HepG2 (cell line): Measurements from ENCODE around the gene RAE1. TPM values are rescaled to one million over a fixed set of nuclear protein-coding genes. Genes with fewer than 3 reads are reported as not detected.

ENCODE experiments used
- ATAC-seq: fragments of 200-7000 bp; cut with Tn5 transposase; 3 replicates; pipeline ENCODE4 v1.9.1; 2020; ENCODE audit warnings: mild to moderate bottlenecking, moderate library complexity
- BruUV-seq: library from RNA; stranded (reverse); fragments of 400-500 nt; replicated peaks from 2 replicates; lab custom pipeline; 2021; lab: Mats Ljungman, UMichigan
- CTCF ChIA-PET: fragments of 300-600 bp; formaldehyde crosslinking; extraction: SDS; loops from one replicate; lab custom pipeline; 2021; ENCODE audit warnings: low total read pairs, inconsistent platforms, low intra/inter-chr PET ratio; lab: Yijun Ruan, JAX
- POLR2A ChIA-PET: fragments of 350-600 bp; sonication (Branson Sonifier 250); formaldehyde crosslinking; loops from one replicate; lab custom pipeline; 2020; ENCODE audit warnings: antibody characterized with exemption, inconsistent platforms; lab: Yijun Ruan, JAX
- DNase-seq: peaks from one replicate; pipeline ENCODE4 v3.0.0-alpha.2; 2015; ENCODE audit warnings: low spot score
- FAIRE-seq: peaks from 3 replicates; lab custom pipeline; 2011; peaks lifted over from hg19 to GRCh38; lab: Jason Lieb, UNC
- H2AFZ ChIP-seq: one replicate; pipeline ENCODE4 v1.6.1; 2011; ENCODE audit warnings: low read length, inconsistent platforms
- H3K27ac ChIP-seq: fragments of 300-600 bp; 3 replicates; pipeline ENCODE4 v1.8.0; 2011; ENCODE audit warnings: mixed run types, mild to moderate bottlenecking, mixed read lengths, low read length, inconsistent platforms; ENCODE audit not compliant: insufficient read depth; ENCODE audit errors: extremely low read length
- H3K27me3 ChIP-seq, 2 experiments: fragments of 200-600 bp in 1 of 2; 2 replicates in 1 of 2; 3 replicates in 1 of 2; pipeline versions ENCODE4 v1.6.0 to v1.8.0; 2011; ENCODE audit warnings: low read length in 2 of 2, mild to moderate bottlenecking in 2 of 2, moderate library complexity in 2 of 2, inconsistent platforms in 1 of 2; ENCODE audit not compliant: insufficient read depth in 2 of 2, control insufficient read depth in 1 of 2
- H3K36me3 ChIP-seq, 2 experiments: fragments of 200-600 bp in 1 of 2; replicated peaks in 1 of 2; 2 replicates in 1 of 2; 3 replicates in 1 of 2; pipeline versions ENCODE4 v1.5.1 to v1.8.0; 2011; ENCODE audit warnings: low read length in 2 of 2, inconsistent platforms in 1 of 2; ENCODE audit not compliant: insufficient read depth in 2 of 2, control insufficient read depth in 1 of 2
- H3K4me1 ChIP-seq: 2 replicates; pipeline ENCODE4 v1.5.1; 2012; ENCODE audit warnings: low read length, inconsistent platforms; ENCODE audit not compliant: insufficient read depth
- H3K4me2 ChIP-seq: 2 replicates; pipeline ENCODE4 v1.6.0; 2011; ENCODE audit warnings: low read depth, low read length, inconsistent platforms
- H3K4me3 ChIP-seq, 3 experiments: fragments of 200-600 bp in 1 of 3; sonication (generic), shearing (Covaris generic) in 1 of 3; replicated peaks in 1 of 3; 2 replicates each; pipeline ENCODE4 v1.5.1; 2011 to 2016; ENCODE audit warnings: low read length in 3 of 3, inconsistent platforms in 2 of 3, low read depth in 2 of 3, mild to moderate bottlenecking in 2 of 3, control low read depth in 1 of 3, mixed read lengths in 1 of 3; ENCODE audit not compliant: insufficient read depth in 1 of 3
- H3K79me2 ChIP-seq: one replicate; pipeline ENCODE4 v1.6.1; 2011; ENCODE audit warnings: low read length, inconsistent platforms; ENCODE audit not compliant: insufficient read depth
- H3K9ac ChIP-seq: 2 replicates; pipeline ENCODE4 v1.6.0; 2011; ENCODE audit warnings: mild to moderate bottlenecking, low read depth, low read length, inconsistent platforms; ENCODE audit not compliant: insufficient read depth
- H3K9me3 ChIP-seq: 2 replicates; pipeline ENCODE4 v1.5.1; 2012; ENCODE audit warnings: mild to moderate bottlenecking, low read length
- H4K20me1 ChIP-seq: 2 replicates; pipeline ENCODE4 v1.6.0; 2011; ENCODE audit warnings: inconsistent platforms, mild to moderate bottlenecking, low read length, moderate library complexity; ENCODE audit not compliant: insufficient read depth
- MATR3 ChIP-seq: sonication (generic); formaldehyde crosslinking; IDR thresholded peaks from 2 replicates; pipeline ENCODE4 v1.4.0; 2020; ENCODE audit warnings: missing genetic modification reagents
- MXD4 ChIP-seq: IDR thresholded peaks from 2 replicates; pipeline ENCODE4 v1.6.1; 2016; ENCODE audit warnings: mild to moderate bottlenecking, missing biosample characterization, missing genetic modification reagents
- PHF20 ChIP-seq: sonication (generic); formaldehyde crosslinking; IDR thresholded peaks from 2 replicates; pipeline ENCODE4 v1.5.0; 2020; ENCODE audit warnings: mild to moderate bottlenecking, missing genetic modification reagents
- TAF15 ChIP-seq: fragments of 200-400 bp; formaldehyde crosslinking; IDR thresholded peaks from one replicate; pipeline ENCODE4 v1.6.1; 2018; ENCODE audit warnings: mild to moderate bottlenecking, low read depth, low read length; ENCODE audit not compliant: poor library complexity, severe bottlenecking
- ZNF205 ChIP-seq: IDR thresholded peaks from 2 replicates; pipeline ENCODE4 v1.6.1; 2018; ENCODE audit warnings: missing biosample characterization, missing genetic modification reagents
- ZNF234 ChIP-seq: sonication (generic); formaldehyde crosslinking; conservative IDR thresholded peaks from 2 replicates; pipeline ENCODE4 v1.5.1; 2020; ENCODE audit warnings: mild to moderate bottlenecking, missing genetic modification reagents
- ZNF24 ChIP-seq: fragments of 450-650 bp; IDR thresholded peaks from 2 replicates; pipeline ENCODE4 v1.6.1; 2017; ENCODE audit warnings: antibody characterized with exemption, mild to moderate bottlenecking
- ZNF468 ChIP-seq: sonication (generic); formaldehyde crosslinking; IDR thresholded peaks from 2 replicates; pipeline ENCODE4 v1.8.0; 2022; ENCODE audit warnings: mild to moderate bottlenecking, moderate library complexity, missing genetic modification reagents
- ZNF883 ChIP-seq: sonication (generic); formaldehyde crosslinking; IDR thresholded peaks from 2 replicates; pipeline ENCODE4 v1.5.1; 2020; ENCODE audit warnings: mild to moderate bottlenecking, missing genetic modification reagents; ENCODE audit errors: not compliant biosample characterization
- WGBS: methylation state at CpG from one replicate; pipeline ENCODE4 v1.1.6; 2017; ENCODE audit warnings: low lambda C conversion rate; 5-methylcytosine and 5-hydroxymethylcytosine counted together
- in situ Hi-C: cut with HindIII; loops from 2 replicates; pipeline ENCODE4 v1.10.0; 2017; ENCODE audit warnings: low pct_unique_long_range_greater_than_20kb; ENCODE audit not compliant: extremely low pct_ligation_motif_present
- intact Hi-C: fragments of 100-400 bp; cut with micrococcal nuclease; formaldehyde crosslinking; loops from one replicate; pipeline ENCODE4 v1.10.0; 2022; ENCODE audit not compliant: unreplicated experiment
- polyA plus RNA-seq, 8 experiments: library from polyadenylated mRNA; depleted of rRNA in 3 of 8; stranded (reverse) in 7 of 8; unstranded in 1 of 8; fragments of >200 nt; fragmentation: Illumina TruSeq in 4 of 8; extraction: Trizol in 4 of 8; gene quantifications; 2 replicates each; pipeline versions ENCODE4 v1.2.1 to v1.2.3, GENCODE V29; 2011 to 2016; ENCODE audit warnings: low read depth in 4 of 8, missing spikeins in 1 of 8, mixed read lengths in 1 of 8; ENCODE audit not compliant: insufficient read depth in 1 of 8
- total RNA-seq, 5 experiments: library from RNA; depleted of rRNA; stranded (reverse); fragments of >200 nt; fragmentation: Illumina TruSeq; extraction: Trizol; gene quantifications; 2 replicates each; pipeline ENCODE4 v1.2.3, GENCODE V29; 2016; ENCODE audit warnings: low read depth in 1 of 5
- TF ChIP-seq, protein P1 (sequence below): sonication (generic); formaldehyde crosslinking; IDR thresholded peaks from 2 replicates; pipeline ENCODE4 v1.5.0; 2020; ENCODE audit warnings: missing genetic modification reagents
- TF ChIP-seq, protein P2 (sequence below): sonication (generic); formaldehyde crosslinking; IDR thresholded peaks from 2 replicates; pipeline ENCODE4 v1.4.0; 2020; ENCODE audit warnings: missing genetic modification reagents
- TF ChIP-seq, protein P3 (sequence below): IDR thresholded peaks from 2 replicates; pipeline ENCODE4 v1.6.1; 2016; ENCODE audit warnings: low read depth, borderline replicate concordance

RAE1 gene
- total and polyA plus RNA-seq, 2 of the 13 experiments (the other 11 are each of a cell fraction or from before 2014, with no cell fraction given): 36.1 to 72.9 TPM

DNA sequence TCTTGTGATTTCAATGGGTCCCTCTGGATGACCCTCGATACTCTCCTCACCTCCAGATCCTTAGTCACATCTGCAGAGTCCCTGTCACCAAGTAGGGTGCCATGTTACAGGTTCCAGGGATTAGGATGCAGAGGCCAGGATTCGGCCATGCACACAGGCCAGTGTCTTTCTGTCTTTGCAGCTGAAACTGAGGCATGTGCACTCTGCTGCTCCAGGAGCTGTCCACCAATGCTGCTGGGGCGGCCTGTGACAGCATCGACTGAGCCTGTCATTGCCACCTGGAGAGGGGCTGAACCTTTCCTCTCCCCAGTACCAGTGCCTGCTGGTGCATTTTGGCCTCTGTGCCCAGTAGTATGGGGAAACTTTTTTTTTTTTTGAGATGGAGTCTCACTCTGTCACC, 35.7 kb downstream of the RAE1 start:
- no peak overlapping the region for H3K4me2 ChIP-seq
- WGBS: 90% methylated on average over 4 of the region's 4 CpGs
- no peak overlapping the region for H2AFZ ChIP-seq
- H3K27ac ChIP-seq: no peak overlapping the region
- H3K27me3 ChIP-seq: no peaks in the 10 kb centered on the region
- intact Hi-C loops (no loop called here), in situ Hi-C loops (loop anchor here (10.0 to 25.0 kb wide), 2 partner anchors 198 to 826 kb away; no protein-coding TSS in a partner anchor)
- no peaks in the 10 kb centered on the region for H3K79me2 ChIP-seq
- ChIA-PET POLR2A (no interaction called here), CTCF (no interaction called here)
- H3K36me3 ChIP-seq: no peaks in the 10 kb centered on the region; a peak in 1 of 5 replicates
- no TSS peak for BruUV-seq
- peaks cover 22% of the 10 kb centered on the region for H3K4me1 ChIP-seq
- DNase-seq: no peak
- no peak for ATAC-seq
- H3K4me3 ChIP-seq: no peak overlapping the region
- TF ChIP-seq ZNF234 (CRISPR knock-in tag) (no peak), ZNF205 (no peak), MATR3 (CRISPR knock-in tag) (no peak), ZNF24 (no peak), ZNF468 (CRISPR knock-in tag) (no peak), MXD4 (CRISPR knock-in tag) (no peak), TAF15 (no peak), ZNF883 (CRISPR knock-in tag) (no peak), PHF20 (CRISPR knock-in tag) (no peak)
- TF ChIP-seq, protein P1, sequence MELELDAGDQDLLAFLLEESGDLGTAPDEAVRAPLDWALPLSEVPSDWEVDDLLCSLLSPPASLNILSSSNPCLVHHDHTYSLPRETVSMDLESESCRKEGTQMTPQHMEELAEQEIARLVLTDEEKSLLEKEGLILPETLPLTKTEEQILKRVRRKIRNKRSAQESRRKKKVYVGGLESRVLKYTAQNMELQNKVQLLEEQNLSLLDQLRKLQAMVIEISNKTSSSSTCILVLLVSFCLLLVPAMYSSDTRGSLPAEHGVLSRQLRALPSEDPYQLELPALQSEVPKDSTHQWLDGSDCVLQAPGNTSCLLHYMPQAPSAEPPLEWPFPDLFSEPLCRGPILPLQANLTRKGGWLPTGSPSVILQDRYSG (CRISPR knock-in tag): no peak
- TF ChIP-seq, protein P2, sequence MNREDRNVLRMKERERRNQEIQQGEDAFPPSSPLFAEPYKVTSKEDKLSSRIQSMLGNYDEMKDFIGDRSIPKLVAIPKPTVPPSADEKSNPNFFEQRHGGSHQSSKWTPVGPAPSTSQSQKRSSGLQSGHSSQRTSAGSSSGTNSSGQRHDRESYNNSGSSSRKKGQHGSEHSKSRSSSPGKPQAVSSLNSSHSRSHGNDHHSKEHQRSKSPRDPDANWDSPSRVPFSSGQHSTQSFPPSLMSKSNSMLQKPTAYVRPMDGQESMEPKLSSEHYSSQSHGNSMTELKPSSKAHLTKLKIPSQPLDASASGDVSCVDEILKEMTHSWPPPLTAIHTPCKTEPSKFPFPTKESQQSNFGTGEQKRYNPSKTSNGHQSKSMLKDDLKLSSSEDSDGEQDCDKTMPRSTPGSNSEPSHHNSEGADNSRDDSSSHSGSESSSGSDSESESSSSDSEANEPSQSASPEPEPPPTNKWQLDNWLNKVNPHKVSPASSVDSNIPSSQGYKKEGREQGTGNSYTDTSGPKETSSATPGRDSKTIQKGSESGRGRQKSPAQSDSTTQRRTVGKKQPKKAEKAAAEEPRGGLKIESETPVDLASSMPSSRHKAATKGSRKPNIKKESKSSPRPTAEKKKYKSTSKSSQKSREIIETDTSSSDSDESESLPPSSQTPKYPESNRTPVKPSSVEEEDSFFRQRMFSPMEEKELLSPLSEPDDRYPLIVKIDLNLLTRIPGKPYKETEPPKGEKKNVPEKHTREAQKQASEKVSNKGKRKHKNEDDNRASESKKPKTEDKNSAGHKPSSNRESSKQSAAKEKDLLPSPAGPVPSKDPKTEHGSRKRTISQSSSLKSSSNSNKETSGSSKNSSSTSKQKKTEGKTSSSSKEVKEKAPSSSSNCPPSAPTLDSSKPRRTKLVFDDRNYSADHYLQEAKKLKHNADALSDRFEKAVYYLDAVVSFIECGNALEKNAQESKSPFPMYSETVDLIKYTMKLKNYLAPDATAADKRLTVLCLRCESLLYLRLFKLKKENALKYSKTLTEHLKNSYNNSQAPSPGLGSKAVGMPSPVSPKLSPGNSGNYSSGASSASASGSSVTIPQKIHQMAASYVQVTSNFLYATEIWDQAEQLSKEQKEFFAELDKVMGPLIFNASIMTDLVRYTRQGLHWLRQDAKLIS (CRISPR knock-in tag): no peak
- TF ChIP-seq, protein P3, sequence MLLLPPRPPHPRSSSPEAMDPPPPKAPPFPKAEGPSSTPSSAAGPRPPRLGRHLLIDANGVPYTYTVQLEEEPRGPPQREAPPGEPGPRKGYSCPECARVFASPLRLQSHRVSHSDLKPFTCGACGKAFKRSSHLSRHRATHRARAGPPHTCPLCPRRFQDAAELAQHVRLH (CRISPR knock-in tag): no peak
- 0 out of 2 replicates have a peak, but pooled peaks cover 4% of the 10 kb centered on the region for H4K20me1 ChIP-seq
- FAIRE-seq: no peak
- H3K9me3 ChIP-seq: no peaks in the 10 kb centered on the region
- no peak overlapping the region for H3K9ac ChIP-seq
